GM12864 (cell line): ENCODE results near the gene ICAM1.

ENCODE experiments used
- DNase-seq: peaks from one replicate; pipeline ENCODE4 v3.0.0-alpha.2; 2011; ENCODE audit warnings: low read depth
- H3K4me3 ChIP-seq: 2 replicates; pipeline ENCODE4 v1.5.1; 2011; ENCODE audit warnings: mild to moderate bottlenecking, low read depth, low read length, control low read depth
- TF ChIP-seq, protein P1 (sequence below): IDR thresholded peaks from 2 replicates; pipeline ENCODE4 v1.5.1; 2011; ENCODE audit warnings: low read depth, mild to moderate bottlenecking, moderate library complexity, low read length, control low read depth, inconsistent platforms; ENCODE audit errors: missing control alignments

ICAM1 gene

GRCh38 chr19:10295847-10296591, 25.1 kb downstream of the ICAM1 start:
- peak overlapping the region; percentile 57 for H3K4me3 ChIP-seq
- TF ChIP-seq, protein P1, sequence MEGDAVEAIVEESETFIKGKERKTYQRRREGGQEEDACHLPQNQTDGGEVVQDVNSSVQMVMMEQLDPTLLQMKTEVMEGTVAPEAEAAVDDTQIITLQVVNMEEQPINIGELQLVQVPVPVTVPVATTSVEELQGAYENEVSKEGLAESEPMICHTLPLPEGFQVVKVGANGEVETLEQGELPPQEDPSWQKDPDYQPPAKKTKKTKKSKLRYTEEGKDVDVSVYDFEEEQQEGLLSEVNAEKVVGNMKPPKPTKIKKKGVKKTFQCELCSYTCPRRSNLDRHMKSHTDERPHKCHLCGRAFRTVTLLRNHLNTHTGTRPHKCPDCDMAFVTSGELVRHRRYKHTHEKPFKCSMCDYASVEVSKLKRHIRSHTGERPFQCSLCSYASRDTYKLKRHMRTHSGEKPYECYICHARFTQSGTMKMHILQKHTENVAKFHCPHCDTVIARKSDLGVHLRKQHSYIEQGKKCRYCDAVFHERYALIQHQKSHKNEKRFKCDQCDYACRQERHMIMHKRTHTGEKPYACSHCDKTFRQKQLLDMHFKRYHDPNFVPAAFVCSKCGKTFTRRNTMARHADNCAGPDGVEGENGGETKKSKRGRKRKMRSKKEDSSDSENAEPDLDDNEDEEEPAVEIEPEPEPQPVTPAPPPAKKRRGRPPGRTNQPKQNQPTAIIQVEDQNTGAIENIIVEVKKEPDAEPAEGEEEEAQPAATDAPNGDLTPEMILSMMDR = no peak
- no peak for DNase-seq

DNA sequence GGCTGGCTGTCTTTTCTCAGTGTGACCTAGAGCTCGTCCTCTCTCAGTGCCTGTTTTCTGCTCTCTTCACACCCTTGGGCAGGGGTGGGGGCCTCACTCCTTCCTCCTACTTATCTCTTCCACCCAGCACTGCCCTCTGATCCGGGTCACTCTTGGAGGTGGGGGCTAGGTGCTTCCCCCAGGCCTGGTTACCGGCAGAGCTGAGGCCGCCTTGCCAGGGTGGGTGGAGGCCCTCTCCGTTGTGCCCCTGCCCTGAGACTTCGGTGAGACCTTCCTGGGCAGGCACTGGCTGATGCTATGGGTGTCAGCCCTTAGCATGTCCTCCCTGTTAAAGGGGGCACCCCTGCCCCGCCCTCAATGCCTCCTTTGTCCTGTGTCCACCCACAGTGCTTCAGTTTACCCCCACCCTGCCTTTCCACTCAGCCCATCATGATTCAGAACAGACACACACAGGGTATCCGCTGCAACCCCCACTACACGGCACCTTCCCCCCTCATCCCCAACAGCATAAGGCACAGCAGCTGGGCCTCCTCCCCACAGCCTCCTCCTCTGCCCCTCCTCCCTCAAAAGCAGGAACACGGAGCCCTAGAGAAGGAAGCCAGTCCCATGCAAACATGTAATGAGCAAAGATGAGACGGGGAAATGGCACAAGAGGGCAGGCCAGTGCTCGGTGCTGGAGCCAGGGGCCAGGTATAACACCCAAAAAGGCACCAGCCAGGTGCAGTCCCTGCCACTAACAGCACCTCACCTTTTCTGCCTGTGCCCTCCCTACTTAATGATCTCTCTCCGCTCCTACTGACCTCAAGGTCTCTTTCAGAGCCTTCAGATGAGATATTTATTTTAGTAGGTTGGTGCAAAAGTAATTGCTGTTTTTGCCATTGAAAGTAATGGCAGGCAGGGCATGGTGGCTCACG, 28.9 kb downstream of the ICAM1 start:
- no peak overlapping the region for H3K4me3 ChIP-seq
- DNase-seq = no peak
- TF ChIP-seq, protein P1 = no peak

GRCh38 chr19:10305139-10305806, 34.4 kb downstream of the ICAM1 start:
- no peak for DNase-seq
- no peak overlapping the region for H3K4me3 ChIP-seq
- TF ChIP-seq, protein P1 = no peak

GRCh38 chr19:10306327-10306726, 35.4 kb downstream of the ICAM1 start:
- H3K4me3 ChIP-seq = no peak overlapping the region
- DNase-seq = no peak
- TF ChIP-seq, protein P1 = no peak

- TF ChIP-seq, protein P1 = no peak
- H3K4me3 ChIP-seq = no peak within 1 kb of the TSS
- no peak for DNase-seq
Observed at GRCh38 chr19:10309423-10309822, 38.5 kb downstream of the ICAM1 start, which contains the start of gene ZGLP1. TSS of gene ZGLP1 (minus strand) at chr19:10309815.

GRCh38 chr19:10315335-10316214, 44.7 kb downstream of the ICAM1 start, which contains the start of gene FDX2:
TSS of gene FDX2 (minus strand) at chr19:10316015. CDS start at chr19:10315996, 19 bp downstream.
- DNase-seq = peak; percentile 59
- TF ChIP-seq, protein P1 = no peak
- peak within 1 kb of the TSS; percentile 87 for H3K4me3 ChIP-seq
